HL-60 (cell line): ENCODE measurements around the gene ITPK1.

Experiments used
- DNase-seq, 2 experiments: peaks; one replicate each; pipeline ENCODE4 v3.0.0-alpha.2; 2010 to 2020; ENCODE audit warnings: low read depth in 1 of 2, low spot score in 1 of 2
- H3K27ac ChIP-seq: fragments of 250-450 bp; sonication (Bioruptor Pico); replicated peaks from 2 replicates; pipeline ENCODE4 v1.5.1; 2020; ENCODE audit warnings: mild to moderate bottlenecking, moderate library complexity
- H3K27me3 ChIP-seq: fragments of 250-450 bp; sonication (Bioruptor Pico); 2 replicates; pipeline ENCODE4 v1.5.1; 2021; ENCODE audit warnings: mild to moderate bottlenecking, moderate library complexity; ENCODE audit not compliant: insufficient read depth, poor library complexity, severe bottlenecking
- H3K4me3 ChIP-seq: replicated peaks from 2 replicates; pipeline ENCODE4 v1.5.1; 2011; ENCODE audit warnings: mild to moderate bottlenecking, control low read depth, low read length; ENCODE audit not compliant: insufficient read depth
- GABPA ChIP-seq: IDR thresholded peaks from 2 replicates; pipeline ENCODE4 v1.6.1; 2012; ENCODE audit warnings: low read depth
- POLR2AphosphoS5 ChIP-seq: IDR thresholded peaks from 2 replicates; pipeline ENCODE4 v1.6.1; 2012; ENCODE audit warnings: low read depth
- SPI1 ChIP-seq: IDR thresholded peaks from 2 replicates; pipeline ENCODE4 v1.6.1; 2012; ENCODE audit warnings: low read depth, mild to moderate bottlenecking, borderline replicate concordance
- TF ChIP-seq, protein P1 (sequence below): IDR thresholded peaks from one replicate; pipeline ENCODE4 v1.5.1; 2011; ENCODE audit warnings: low read length, control low read depth, inconsistent platforms; ENCODE audit not compliant: insufficient read depth
- TF ChIP-seq, protein P2 (sequence below): IDR thresholded peaks from 2 replicates; pipeline ENCODE4 v1.6.1; 2012; ENCODE audit warnings: low read depth; ENCODE audit not compliant: insufficient replicate concordance

The ITPK1 gene

DNA sequence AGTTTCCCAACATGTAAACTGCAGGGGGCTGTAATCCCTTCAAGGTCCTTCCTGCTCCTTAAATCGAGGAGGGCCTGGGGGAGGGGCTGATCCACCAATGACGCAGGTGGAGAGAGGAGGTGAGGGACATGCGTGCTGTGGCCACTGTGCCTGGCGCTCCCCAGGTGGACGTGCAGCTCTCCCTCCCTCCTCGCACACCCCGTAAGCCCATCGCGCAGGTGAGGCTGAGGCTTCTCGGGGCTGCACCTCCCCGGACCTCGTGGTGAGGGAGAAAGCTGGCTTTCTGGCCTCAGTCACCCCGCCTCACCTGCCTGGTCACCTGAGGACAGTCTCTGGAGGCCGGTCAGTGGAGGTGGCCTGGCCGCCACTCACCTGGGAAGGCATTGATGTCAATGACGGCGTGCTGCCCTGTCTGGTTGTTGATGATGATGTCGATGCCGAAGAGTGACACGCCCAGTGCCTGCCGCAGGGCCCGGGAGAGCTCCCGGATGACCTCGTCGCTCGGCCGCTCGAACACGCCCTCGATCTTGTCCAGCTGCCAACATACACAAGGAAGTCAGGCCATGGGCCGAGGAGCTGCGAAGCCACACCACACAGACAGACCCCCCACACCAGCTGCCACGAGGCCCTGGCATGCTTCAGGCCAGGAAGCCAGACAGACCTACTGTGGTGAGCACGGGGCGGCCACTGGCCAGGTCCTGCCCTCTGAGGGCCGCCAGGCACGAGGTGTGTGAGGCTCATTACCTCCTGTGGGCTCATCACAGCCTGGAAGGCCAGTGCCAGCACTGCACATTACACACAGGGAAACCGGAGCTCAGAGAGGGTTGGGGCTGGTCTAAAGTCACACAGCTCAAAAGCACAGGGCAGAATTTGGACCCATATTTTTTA is 169.5 kb downstream of the ITPK1 start:
- no peak for DNase-seq
- no peaks in the 10 kb centered on the region for H3K27me3 ChIP-seq
- H3K27ac ChIP-seq, result no peak overlapping the region
- no peak for TF ChIP-seq GABPA
- TF ChIP-seq, protein P1, sequence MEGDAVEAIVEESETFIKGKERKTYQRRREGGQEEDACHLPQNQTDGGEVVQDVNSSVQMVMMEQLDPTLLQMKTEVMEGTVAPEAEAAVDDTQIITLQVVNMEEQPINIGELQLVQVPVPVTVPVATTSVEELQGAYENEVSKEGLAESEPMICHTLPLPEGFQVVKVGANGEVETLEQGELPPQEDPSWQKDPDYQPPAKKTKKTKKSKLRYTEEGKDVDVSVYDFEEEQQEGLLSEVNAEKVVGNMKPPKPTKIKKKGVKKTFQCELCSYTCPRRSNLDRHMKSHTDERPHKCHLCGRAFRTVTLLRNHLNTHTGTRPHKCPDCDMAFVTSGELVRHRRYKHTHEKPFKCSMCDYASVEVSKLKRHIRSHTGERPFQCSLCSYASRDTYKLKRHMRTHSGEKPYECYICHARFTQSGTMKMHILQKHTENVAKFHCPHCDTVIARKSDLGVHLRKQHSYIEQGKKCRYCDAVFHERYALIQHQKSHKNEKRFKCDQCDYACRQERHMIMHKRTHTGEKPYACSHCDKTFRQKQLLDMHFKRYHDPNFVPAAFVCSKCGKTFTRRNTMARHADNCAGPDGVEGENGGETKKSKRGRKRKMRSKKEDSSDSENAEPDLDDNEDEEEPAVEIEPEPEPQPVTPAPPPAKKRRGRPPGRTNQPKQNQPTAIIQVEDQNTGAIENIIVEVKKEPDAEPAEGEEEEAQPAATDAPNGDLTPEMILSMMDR, result no peak
- TF ChIP-seq POLR2AphosphoS5, result no peak
- TF ChIP-seq, protein P2, sequence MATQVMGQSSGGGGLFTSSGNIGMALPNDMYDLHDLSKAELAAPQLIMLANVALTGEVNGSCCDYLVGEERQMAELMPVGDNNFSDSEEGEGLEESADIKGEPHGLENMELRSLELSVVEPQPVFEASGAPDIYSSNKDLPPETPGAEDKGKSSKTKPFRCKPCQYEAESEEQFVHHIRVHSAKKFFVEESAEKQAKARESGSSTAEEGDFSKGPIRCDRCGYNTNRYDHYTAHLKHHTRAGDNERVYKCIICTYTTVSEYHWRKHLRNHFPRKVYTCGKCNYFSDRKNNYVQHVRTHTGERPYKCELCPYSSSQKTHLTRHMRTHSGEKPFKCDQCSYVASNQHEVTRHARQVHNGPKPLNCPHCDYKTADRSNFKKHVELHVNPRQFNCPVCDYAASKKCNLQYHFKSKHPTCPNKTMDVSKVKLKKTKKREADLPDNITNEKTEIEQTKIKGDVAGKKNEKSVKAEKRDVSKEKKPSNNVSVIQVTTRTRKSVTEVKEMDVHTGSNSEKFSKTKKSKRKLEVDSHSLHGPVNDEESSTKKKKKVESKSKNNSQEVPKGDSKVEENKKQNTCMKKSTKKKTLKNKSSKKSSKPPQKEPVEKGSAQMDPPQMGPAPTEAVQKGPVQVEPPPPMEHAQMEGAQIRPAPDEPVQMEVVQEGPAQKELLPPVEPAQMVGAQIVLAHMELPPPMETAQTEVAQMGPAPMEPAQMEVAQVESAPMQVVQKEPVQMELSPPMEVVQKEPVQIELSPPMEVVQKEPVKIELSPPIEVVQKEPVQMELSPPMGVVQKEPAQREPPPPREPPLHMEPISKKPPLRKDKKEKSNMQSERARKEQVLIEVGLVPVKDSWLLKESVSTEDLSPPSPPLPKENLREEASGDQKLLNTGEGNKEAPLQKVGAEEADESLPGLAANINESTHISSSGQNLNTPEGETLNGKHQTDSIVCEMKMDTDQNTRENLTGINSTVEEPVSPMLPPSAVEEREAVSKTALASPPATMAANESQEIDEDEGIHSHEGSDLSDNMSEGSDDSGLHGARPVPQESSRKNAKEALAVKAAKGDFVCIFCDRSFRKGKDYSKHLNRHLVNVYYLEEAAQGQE, result no peak
- TF ChIP-seq SPI1, result no peak
- no peak overlapping the region for H3K4me3 ChIP-seq

DNA sequence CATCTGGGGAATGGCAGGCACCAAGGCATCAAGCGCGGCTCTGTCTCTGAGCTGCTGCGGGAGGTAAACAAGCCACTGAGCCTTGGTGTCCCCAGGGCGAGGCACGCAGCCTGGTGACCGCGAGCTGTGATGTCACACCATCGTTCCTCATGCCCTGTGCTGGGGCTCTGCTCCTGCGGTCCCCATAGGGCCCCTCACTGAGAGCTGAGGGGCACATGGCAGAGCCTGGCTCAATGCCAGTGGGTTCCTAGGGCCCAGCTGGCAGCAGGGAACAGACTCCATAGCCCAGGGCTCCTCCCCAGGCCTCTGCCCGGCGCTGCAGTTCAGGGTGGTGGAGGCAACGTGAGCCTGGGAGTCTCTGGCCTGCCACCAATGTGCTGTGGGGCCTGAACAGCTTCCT is 170.2 kb downstream of the ITPK1 start:
- no peak for DNase-seq
- Histone ChIP-seq H3K4me3 (no peak overlapping the region), H3K27ac (no peak overlapping the region), H3K27me3 (no peaks in the 10 kb centered on the region)
- TF ChIP-seq SPI1 (no peak), POLR2AphosphoS5 (no peak), GABPA (no peak)
- TF ChIP-seq, protein P1, result no peak
- TF ChIP-seq, protein P2, result no peak

DNA sequence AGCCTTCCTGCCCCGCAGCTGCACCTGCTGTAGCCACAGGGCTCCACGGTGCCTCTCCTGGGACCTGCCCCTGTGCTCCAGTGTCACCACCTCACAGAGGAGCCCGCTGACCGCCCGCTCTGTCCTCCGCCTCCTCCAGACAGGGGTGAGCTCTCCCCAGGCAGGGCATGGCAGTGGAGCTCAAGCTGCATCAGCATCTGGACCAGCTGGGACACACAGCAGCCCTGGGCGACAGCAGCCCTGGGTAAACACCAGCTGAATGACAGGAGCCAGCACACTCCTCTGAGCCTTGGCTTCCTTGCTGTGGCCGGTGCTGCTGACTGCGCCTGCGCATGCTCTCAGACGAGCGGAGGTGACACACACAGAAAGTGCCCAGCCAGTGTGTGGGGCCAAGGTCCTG is 170.7 kb downstream of the ITPK1 start:
- no peaks in the 10 kb centered on the region for H3K27me3 ChIP-seq
- H3K4me3 ChIP-seq, result no peak overlapping the region
- TF ChIP-seq SPI1 (no peak), GABPA (no peak), POLR2AphosphoS5 (no peak)
- TF ChIP-seq, protein P2, result no peak
- TF ChIP-seq, protein P1, result no peak
- DNase-seq, result no peak
- no peak overlapping the region for H3K27ac ChIP-seq
